Hematopoietic multipotent progenitor cell treated with erythropoietin and hydrocortisone succinate and interleukin-3 and kit ligand, for 17 days (in vitro differentiated cells): Measurements from ENCODE around the gene INTS12.

Experiments used
- DNase-seq: peaks from one replicate; pipeline ENCODE4 v3.0.0-alpha.2; 2015; ENCODE audit warnings: low spot score

The INTS12 gene

GRCh38 chr4:105683038-105683437, 25.5 kb downstream of the INTS12 start:
- DNase-seq = no peak

GRCh38 chr4:105679186-105679585, 29.3 kb downstream of the INTS12 start:
- no peak for DNase-seq

- DNase-seq = no peak
These were observed 30.8 kb downstream of the INTS12 start for GRCh38 chr4:105677709-105678108.

GRCh38 chr4:105674011-105674410, 34.5 kb downstream of the INTS12 start:
- no peak for DNase-seq

- no peak for DNase-seq
These were observed 37.2 kb downstream of the INTS12 start for GRCh38 chr4:105671301-105671700.

GRCh38 chr4:105670684-105671083, 37.8 kb downstream of the INTS12 start:
- no peak for DNase-seq

- DNase-seq = no peak
These were observed 41.8 kb downstream of the INTS12 start for GRCh38 chr4:105666693-105667092.

GRCh38 chr4:105662935-105663675, 45.4 kb downstream of the INTS12 start:
- DNase-seq = no peak

- no peak for DNase-seq
These were observed 47.5 kb downstream of the INTS12 start for GRCh38 chr4:105661028-105661427.

- no peak for DNase-seq
These were observed 49.3 kb downstream of the INTS12 start for GRCh38 chr4:105659190-105659589.

GRCh38 chr4:105657117-105657765, 51.2 kb downstream of the INTS12 start:
- DNase-seq = no peak

GRCh38 chr4:105652286-105652888, 56.1 kb downstream of the INTS12 start:
- DNase-seq = no peak

GRCh38 chr4:105651884-105652283, 56.6 kb downstream of the INTS12 start:
- DNase-seq = no peak

- no peak for DNase-seq
These were observed 58.3 kb downstream of the INTS12 start for GRCh38 chr4:105650190-105650589.

GRCh38 chr4:105645440-105645839, 63.0 kb downstream of the INTS12 start:
- no peak for DNase-seq

- DNase-seq = no peak
These were observed 64.2 kb downstream of the INTS12 start for GRCh38 chr4:105644257-105644656.

GRCh38 chr4:105641845-105642244, 66.6 kb downstream of the INTS12 start:
- DNase-seq = no peak

- DNase-seq = peak; percentile 24
These were observed 70.9 kb downstream of the INTS12 start for GRCh38 chr4:105637408-105638176.

- DNase-seq = no peak
These were observed 73.9 kb downstream of the INTS12 start for GRCh38 chr4:105634402-105635080.

GRCh38 chr4:105633241-105633640, 75.2 kb downstream of the INTS12 start:
- DNase-seq = no peak
